GM19468 (cell line): ENCODE results near the gene UBTD1.
"Not testable (repeated sequence)": the region's sequence is repeated elsewhere in the genome, so short reads cannot be mapped to it uniquely, and the experiment has no call there.

Experiments
- ATAC-seq: cut with Tn5 transposase; IDR thresholded peaks from one replicate; pipeline ENCODE4 v1.9.1; 2021; ENCODE audit warnings: mild to moderate bottlenecking, moderate library complexity, moderate number of reproducible peaks; ENCODE audit not compliant: unreplicated experiment; ENCODE audit errors: extremely low read depth

Gene UBTD1, protein sequence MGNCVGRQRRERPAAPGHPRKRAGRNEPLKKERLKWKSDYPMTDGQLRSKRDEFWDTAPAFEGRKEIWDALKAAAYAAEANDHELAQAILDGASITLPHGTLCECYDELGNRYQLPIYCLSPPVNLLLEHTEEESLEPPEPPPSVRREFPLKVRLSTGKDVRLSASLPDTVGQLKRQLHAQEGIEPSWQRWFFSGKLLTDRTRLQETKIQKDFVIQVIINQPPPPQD

DNA sequence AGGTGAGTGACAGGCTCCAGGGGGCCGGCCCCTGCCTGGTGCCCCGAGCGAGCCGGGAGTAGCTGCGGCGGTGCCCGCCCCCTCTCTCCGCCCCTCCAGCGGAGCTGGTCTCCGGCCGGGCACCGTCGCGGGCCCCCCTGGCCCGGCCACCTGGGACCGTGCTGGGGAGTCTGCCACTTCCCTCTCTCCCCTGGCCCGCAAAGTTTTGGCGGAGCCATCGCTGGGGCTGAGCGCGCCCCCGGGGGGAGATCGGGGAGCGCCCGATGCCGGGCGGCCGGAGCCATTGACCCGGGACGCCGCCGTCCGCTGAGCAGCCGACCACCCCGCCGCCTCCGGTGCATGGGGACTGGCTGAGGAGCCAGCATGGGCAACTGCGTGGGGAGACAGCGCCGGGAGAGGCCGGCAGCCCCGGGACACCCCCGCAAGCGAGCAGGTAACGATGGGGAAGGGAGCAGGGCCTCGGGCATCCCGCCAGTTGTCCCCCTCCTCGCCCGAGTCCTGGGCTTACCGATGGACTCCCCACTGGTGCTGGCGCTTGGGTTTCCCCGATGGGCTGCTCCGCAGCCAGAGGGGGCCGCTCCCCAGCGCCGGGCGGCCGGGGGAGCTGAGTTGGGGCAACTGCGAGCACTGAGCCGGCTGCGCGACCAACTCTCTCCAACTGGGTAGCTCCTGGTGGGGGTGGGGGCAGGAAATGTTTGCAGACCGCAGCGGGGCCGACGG is at the start of gene UBTD1:
Gene UBTD1, plus strand, starts transcription at position 84 of the 720 bp plus-strand sequence. Its CDS starts 280 bp downstream, at position 364.
- no peak for ATAC-seq

DNA sequence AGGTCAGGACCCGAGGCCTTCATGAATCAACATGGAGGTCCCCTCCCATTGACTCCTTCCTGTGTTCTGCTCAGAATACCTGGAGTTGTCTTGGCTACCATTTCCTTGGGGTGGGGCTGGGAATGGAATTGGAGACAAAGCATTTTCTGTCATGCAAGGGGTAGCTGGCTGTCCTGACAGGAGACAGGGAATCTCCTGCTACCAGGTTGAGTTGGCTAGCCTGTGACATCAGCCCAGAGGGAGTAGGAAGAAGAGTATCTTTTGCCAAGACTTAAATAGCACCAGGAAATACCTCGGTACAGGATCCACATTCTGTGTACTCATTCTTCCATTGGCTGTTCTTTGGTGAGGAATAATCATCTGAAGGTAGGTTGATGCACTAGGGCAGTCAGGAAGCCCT is 47.9 kb upstream of the UBTD1 start:
- ATAC-seq: no peak

DNA sequence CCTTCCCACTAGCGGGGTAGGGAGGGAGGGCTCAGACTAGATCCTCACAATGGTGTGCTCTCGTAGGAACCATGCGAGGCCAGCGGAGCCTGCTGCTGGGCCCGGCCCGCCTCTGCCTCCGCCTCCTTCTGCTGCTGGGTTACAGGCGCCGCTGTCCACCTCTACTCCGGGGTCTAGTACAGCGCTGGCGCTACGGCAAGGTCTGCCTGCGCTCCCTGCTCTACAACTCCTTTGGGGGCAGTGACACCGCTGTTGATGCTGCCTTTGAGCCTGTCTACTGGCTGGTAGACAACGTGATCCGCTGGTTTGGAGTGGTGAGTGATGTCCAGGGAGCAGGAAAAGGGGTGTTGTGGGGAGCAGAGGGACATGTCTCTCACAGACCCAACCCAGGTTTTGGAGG is 47.1 kb upstream of the UBTD1 start:
- no peak for ATAC-seq

DNA sequence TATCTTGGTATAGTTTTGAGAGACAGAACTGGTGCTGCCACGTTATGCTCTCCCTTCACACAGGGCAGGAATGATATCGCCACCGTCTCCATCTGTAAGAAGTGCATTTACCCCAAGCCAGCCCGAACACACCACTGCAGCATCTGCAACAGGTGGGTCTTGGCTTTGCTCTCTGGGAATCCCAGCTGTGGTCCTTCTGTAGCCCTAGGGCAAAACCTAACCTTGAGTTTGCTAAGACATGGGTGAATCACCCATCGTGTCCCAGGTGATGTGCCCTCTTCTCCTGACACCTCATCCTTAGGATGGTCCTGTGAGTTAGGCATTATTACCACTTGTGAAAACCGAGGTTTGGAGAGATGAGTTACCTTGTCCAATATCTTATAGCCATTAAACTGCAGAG is 46.4 kb upstream of the UBTD1 start:
- ATAC-seq: no peak

DNA sequence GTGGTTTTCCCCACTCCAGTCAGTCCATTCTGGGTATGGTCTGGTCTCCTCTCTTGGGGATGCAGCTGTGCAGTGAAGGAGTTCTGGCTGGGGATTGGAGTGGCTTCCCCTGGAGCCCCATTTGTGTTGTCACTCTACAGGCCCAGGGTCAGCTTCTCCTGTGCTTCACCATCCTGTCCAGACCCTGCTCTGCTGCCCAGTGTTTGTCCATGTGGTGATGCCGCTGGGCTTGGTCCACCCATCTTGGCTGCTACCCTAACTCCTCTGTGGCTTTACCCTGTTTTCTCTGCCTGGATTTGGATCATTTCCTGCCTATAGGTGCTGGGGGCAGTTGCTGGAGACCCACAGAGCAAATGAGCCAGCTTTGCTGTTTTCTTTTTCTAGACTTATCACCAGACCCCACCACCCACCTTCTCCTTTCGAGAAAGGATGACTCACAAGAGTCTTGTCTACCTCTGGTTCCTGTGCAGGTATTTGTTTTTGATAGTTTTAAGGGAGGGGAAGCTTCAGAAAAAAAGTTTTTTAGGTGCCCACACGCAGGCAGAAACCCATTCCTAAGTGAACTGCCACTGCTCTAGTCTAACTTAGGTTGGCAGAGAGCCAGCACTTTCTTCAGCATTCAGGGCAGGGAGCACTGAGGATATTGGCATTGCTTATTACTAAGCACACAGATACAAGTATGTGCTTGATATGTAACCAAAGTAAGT is 44.2 kb upstream of the UBTD1 start:
- ATAC-seq: no peak

DNA sequence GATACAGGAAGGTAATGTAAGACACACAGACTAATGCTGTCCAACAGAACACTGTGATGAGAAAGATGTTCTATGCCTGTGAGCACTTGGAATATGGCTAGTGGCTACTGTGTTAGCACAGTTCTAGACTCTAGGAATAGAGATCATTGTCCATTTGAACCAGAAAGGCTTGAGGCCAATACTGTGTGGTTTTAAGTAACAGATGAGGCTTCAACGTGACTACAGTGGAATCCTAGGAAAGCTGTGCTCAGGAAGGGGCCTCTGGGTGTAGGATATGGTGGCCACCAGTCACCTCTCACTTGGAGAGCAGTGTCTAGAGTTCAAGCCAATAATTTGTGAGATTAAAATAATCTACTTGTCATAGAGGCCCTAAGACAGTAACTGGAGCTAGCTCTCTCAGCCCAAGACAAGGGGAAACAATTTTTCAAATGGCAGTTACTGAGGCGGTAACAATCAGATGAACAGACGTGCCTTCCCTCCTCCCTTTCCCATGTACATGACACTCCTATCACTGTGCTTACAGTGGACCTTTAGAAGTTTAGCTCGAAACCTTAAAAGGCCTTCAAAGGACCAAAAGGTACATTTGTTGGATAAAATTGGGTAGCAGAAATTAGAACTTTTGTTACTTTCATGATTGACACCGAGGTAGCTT is 42.6 kb upstream of the UBTD1 start:
- ATAC-seq: no peak

DNA sequence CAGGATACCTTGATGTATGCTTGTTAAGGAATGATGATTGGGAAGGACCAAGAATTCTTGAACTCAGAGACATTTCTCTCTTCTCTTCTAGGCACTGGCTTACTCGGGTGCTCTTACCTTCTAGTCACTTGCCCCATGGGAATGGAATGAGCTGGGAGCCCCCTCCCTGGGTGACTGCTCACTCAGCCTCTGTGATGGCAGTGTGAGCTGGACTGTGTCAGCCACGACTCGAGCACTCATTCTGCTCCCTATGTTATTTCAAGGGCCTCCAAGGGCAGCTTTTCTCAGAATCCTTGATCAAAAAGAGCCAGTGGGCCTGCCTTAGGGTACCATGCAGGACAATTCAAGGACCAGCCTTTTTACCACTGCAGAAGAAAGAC is 42.0 kb upstream of the UBTD1 start:
- no peak for ATAC-seq

DNA sequence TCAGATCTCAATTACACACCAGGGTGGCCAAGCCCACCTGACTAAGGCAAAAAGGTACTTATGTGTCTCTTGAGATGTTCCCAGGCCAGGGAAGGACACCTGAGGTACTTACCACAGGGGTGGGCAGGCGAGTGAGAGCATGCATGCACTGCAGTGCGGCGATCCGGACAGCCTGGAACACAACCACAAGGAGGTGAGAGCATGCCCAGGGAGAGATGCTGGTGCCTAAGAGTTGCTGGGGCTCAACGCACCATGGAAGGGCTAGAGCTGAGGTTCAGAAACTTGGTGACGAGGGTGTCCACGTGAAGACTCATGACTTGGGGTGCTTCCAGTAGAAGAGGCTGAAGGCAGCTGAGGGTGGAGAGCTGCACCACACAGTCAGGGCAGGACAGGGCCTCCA is 39.6 kb upstream of the UBTD1 start:
- no peak for ATAC-seq

DNA sequence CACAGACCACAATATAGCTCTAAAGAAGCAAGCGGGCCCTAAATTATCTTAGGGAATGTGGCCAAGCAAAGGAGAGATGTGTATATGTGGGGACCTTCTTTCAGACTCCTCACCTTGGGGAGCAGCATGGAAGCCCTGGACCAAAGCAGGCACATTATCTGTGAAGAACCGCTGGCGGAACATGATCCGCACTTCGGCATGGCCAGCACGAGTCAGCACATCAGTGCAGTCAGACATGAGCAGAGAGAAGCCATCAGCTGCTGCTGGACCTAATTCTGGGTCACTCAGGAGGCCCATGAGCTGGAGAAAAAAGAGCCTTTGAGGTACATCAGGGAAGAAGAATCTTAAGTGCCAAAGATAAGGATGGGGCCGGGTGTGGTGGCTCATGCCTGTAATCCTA is 38.8 kb upstream of the UBTD1 start:
- ATAC-seq: no peak

DNA sequence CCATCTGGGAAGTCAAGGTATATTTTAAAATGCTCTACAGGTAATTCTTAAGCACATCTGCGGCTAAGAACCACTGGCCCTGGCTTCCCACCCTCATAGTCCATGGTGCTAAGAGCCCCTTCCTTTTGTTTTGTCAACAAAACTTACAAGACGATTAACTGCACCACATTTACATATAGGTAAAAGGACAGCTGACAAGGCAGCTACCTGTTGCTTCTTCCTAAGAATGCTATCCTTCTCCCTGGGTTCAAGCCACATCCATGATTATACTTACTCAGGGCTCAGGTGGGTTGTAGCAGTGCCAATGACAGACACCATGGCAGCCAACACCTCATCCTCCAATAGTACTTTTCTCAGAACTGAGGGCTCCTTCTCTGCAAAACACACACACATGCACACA is 36.4 kb upstream of the UBTD1 start:
- no peak for ATAC-seq

DNA sequence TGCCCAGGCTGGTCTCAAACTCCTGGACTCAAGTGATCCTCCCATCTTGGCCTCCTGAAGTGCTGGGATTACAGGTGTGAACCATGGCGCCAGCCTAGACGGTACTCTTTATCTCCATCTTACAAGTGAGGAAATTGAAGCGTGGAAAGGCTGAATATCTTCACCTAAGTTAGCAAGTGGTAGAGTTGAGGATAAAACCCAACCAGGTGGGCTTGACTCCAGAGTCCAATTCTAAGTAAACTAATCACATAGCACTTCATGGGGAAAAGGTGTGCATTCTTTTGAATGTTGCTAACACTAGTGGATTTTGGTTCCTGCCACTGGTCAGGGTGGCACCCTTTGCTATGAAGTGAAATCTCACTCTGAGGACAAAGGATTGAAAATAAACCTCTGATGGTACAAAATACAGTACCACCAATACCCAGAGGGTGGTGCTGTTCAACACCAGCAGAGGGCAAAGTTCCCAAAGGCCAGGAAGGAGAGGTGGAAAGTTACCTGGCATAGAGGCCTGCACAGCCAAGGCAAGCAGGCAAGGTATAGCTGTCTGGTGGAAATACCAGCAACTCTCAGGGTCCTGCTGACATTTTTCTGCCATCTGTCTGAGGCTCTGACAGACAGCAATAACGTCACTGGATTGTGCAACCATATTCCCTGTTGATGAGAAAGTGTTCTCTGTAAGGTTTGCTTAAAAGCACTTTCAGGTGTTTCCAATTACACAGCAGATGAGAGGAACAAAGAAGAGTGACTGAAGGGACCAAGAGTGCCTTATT is 35.2 kb upstream of the UBTD1 start:
- ATAC-seq: no peak

DNA sequence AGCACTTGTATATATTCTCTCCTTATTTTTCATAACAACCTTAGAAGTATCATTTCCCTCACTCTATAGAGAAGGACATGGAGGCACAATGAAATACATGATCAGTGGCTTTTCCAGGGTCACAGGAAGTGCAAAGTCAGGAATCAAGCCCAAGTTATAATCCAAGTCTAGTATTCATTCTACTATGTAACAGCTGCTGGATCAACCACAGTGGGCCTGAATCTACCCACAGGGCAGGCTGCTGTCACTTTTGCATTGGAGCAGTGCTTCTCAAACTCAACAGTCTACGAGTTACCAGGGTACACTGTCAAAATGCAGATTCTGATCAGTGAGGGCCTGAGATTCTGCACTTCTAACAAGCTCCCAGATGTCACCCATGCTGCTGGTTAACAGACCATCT is 34.5 kb upstream of the UBTD1 start:
- no peak for ATAC-seq

DNA sequence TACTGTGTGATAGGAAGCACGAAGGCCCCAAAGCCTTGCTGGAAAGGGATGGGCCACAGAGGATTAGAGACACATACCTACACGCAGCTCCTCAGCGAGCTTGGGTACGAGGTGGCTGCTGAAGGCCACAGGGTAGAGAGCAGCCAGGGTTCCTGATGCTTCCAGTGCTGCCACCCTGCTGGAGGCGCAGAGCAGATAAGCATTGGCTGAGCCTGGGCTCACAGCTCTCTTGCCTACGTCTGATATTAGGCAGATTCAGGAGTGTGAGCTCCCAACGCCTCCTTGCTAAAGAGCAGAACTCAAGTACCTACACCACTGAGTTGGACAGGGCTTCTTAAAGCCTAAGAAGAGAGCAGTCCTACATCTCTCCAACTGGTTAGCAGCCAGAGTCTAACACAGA is 32.7 kb upstream of the UBTD1 start:
- no peak for ATAC-seq

DNA sequence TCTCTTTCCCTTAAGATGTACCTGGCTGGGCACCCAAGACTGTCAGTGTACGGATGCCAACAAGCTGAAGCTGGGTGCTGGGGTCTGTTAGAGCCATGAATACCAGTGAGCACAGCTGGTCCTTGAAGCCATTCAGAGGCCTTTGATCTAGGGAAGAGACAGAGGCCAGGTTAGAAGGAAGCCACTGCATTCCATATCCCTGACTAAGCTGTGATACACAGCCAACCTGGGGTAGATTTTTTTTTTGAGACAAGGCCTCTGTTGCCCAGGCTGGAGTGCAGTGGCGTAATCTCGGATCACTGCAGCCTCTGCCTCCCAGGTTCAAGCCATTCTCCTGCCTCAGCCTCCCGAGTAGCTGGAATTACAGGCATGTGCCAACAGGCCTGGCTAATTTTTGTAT is 32.0 kb upstream of the UBTD1 start:
- ATAC-seq: no peak

DNA sequence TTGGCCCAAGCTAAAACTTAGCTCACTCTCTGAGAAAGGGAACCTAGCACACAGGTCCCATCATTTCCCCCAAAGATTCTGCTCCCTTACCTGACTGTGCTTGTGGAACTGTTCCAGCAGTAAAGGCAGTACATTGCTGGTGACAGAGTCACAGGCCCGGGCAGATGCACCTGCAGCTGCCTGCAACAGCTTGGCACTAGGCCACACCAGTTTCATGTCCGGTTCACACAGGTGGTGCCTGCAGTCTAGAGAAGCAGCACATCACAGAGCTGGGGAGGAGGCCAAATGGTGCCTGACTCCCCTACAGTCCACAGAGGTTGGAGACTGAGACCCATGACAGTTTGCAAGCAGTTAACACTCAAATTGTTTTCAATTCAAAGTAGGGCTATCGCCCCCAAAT is 30.6 kb upstream of the UBTD1 start:
- ATAC-seq: no peak

DNA sequence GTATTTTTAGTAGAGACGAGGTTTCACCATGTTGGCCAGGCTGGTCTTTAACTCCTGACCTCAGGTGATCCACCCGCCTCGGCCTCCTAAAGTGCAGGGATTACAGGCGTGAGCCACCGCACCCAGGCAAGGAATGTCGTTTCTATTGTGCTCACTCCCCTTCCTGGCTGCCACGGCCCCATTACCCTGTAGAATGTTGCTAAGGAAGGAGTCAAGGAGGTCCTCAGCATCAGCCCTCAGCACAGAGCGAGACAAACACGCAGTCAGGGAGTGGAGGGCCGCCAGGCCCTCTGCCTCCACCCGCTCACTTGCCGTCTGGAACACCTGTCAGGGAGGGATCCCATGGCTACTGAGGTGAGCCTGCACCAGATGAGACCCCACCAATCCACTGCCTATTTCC is 29.9 kb upstream of the UBTD1 start:
- not testable (repeated sequence) for ATAC-seq

DNA sequence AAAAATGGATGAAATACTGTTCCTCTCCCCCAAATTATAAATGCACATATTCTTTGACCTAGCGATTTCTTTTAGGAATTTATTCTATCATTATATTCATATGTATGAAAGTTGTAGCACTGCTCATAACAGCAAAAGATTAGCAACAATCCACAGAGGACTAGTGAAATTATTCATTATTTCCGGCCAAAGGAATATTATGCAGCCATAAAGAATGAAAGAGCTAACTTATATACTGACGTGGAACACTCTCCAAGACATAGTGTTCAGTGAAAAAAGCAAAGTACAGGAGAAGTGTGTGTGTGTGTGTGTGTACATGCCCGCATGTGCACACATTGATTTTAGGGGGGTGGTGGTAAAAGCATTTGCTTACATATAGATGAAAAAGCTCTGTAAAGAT is 23.8 kb upstream of the UBTD1 start:
- ATAC-seq: no peak

DNA sequence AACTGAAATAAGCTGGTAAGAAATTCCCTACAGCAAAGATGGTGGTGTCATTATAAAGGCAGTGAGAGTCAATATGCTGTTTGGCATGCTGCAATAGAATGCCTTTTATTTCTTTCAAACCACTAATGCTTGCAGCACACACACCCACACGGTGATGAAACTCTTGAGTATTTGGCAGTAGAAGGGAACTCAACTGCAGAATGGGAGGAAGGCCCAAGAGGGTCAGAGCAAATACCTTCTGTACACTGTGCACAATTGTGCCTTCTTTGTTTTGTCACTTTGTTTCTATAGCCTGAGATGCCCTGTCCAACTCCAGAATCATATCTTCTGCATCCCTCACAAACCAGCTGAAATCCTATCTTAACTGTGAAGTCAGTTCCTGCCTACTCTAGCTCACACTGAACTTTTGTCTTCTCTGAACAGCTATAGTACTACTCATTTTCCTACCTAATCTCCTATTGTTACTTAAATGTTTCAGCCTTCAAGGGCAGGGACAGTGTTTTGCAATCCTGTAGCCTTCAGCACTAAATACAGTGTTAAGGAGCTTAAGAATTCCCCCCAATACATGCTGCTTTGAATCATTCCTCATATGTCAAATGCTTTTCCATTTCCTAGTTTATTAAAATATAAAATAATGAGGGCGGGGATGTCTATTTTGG is 22.7 kb upstream of the UBTD1 start:
- no peak for ATAC-seq

DNA sequence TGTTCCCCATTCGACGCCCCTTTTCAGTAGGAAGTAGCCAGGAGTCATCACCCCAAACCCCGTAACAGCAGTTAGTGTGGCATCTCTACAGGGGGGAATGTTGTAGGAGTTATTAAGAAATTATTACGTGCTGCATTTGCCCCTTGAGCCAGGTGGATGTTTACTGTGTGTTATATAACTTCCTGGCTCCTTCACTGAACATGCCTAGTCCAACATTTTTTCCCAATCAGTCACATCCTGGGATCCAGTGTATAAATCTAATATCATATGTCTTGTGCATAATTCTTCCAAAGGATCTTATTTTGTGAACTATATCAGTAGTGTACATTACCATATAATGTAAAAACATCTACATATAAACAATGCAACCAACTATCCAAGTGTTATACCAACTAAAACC is 19.3 kb upstream of the UBTD1 start:
- ATAC-seq: not testable (repeated sequence)

DNA sequence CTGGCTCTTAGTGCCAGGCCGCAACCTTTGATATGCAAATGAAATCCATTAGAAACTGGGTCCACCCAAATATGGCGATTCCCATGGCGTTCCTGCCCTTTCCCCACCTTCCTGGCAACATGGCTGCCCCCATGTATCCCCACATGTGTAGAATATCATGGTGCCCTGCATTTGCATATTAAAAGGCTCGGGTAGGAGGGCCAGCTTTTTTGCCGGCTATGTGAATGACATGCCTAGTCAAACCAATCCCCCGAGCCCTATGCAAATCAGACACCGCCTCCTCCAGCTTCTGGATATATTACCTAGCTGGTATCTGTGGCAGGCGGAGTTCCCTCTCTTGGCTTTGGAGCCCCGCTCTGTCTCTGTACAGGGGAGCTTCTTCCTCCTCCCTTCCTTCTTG is 18.8 kb upstream of the UBTD1 start:
- no peak for ATAC-seq
